ENCODE measurements around the gene SEMA4B. TPM values are rescaled to one million over a fixed set of nuclear protein-coding genes. Genes with fewer than 3 reads are reported as not detected.
"Not testable (repeated sequence)": the region's sequence is repeated elsewhere in the genome, so short reads cannot be mapped to it uniquely, and the experiment has no call there.

SEMA4B gene
- total RNA-seq, 1 donor from 2014 or later, result 7.7 TPM

GRCh38 chr15:90257776-90258175 is 56.6 kb downstream of the SEMA4B start:
- peaks cover 5% of the 10 kb centered on the region for H3K4me1 Mint-ChIP-seq
- Histone ChIP-seq H3K4me3 (no peak overlapping the region), H3K27me3 (no peaks in the 10 kb centered on the region), H3K27ac (no peak overlapping the region), H3K79me2 (ENCODE audit: low read depth) (no peaks in the 10 kb centered on the region), H3K9me3 (ENCODE audit: low read depth) (no peaks in the 10 kb centered on the region), H3K4me1 (no peaks in the 10 kb centered on the region), H4K20me1 (ENCODE audit: low read depth) (no peaks in the 10 kb centered on the region), H3K9ac (no peak overlapping the region), H3K4me2 (no peak overlapping the region), H3F3A (ENCODE audit: low read depth) (no peaks in the 10 kb centered on the region), H2AFZ (replicated peaks) (no peak overlapping the region), H3K36me3 (no peaks in the 10 kb centered on the region)
- TF ChIP-seq, protein P1, sequence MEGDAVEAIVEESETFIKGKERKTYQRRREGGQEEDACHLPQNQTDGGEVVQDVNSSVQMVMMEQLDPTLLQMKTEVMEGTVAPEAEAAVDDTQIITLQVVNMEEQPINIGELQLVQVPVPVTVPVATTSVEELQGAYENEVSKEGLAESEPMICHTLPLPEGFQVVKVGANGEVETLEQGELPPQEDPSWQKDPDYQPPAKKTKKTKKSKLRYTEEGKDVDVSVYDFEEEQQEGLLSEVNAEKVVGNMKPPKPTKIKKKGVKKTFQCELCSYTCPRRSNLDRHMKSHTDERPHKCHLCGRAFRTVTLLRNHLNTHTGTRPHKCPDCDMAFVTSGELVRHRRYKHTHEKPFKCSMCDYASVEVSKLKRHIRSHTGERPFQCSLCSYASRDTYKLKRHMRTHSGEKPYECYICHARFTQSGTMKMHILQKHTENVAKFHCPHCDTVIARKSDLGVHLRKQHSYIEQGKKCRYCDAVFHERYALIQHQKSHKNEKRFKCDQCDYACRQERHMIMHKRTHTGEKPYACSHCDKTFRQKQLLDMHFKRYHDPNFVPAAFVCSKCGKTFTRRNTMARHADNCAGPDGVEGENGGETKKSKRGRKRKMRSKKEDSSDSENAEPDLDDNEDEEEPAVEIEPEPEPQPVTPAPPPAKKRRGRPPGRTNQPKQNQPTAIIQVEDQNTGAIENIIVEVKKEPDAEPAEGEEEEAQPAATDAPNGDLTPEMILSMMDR (IDR thresholded peaks at IDR 0.05), result no peak
- TF ChIP-seq EZH2 (IDR thresholded peaks at IDR 0.05) (no peak), EZH2phosphoT487 (IDR thresholded peaks at IDR 0.05) (no peak)
- no peak overlapping the region for H3K4me3 Mint-ChIP-seq
- H3K9me3 Mint-ChIP-seq, result no peaks in the 10 kb centered on the region
- no peak for DNase-seq (ENCODE audit: low spot score)
- no peak overlapping the region for H3K27ac Mint-ChIP-seq
- no peaks in the 10 kb centered on the region for H3K36me3 Mint-ChIP-seq
- peaks cover 7% of the 10 kb centered on the region for H3K27me3 Mint-ChIP-seq (ENCODE audit: insufficient read depth, low read depth)

- Histone ChIP-seq H3K79me2 (ENCODE audit: low read depth) (no peaks in the 10 kb centered on the region), H3K4me2 (no peak overlapping the region), H4K20me1 (ENCODE audit: low read depth) (no peaks in the 10 kb centered on the region), H3K36me3 (no peaks in the 10 kb centered on the region), H3K27ac (no peak overlapping the region), H3K27me3 (no peaks in the 10 kb centered on the region), H2AFZ (replicated peaks) (no peak overlapping the region), H3K4me3 (no peak overlapping the region), H3K9ac (no peak overlapping the region), H3K9me3 (ENCODE audit: low read depth) (no peaks in the 10 kb centered on the region), H3K4me1 (no peaks in the 10 kb centered on the region), H3F3A (ENCODE audit: low read depth) (no peaks in the 10 kb centered on the region)
- no peak for DNase-seq (ENCODE audit: low spot score)
- H3K9me3 Mint-ChIP-seq, result no peaks in the 10 kb centered on the region
- TF ChIP-seq, protein P1 (IDR thresholded peaks at IDR 0.05), result no peak
- TF ChIP-seq EZH2 (IDR thresholded peaks at IDR 0.05) (no peak), EZH2phosphoT487 (IDR thresholded peaks at IDR 0.05) (no peak)
- no peak overlapping the region for H3K4me3 Mint-ChIP-seq
- H3K36me3 Mint-ChIP-seq, result no peaks in the 10 kb centered on the region
- no peak overlapping the region for H3K27ac Mint-ChIP-seq
- H3K27me3 Mint-ChIP-seq (ENCODE audit: insufficient read depth, low read depth), result peaks cover 5% of the 10 kb centered on the region
- peaks cover 5% of the 10 kb centered on the region for H3K4me1 Mint-ChIP-seq
Observed at GRCh38 chr15:90259524-90259923, 58.4 kb downstream of the SEMA4B start.

DNA sequence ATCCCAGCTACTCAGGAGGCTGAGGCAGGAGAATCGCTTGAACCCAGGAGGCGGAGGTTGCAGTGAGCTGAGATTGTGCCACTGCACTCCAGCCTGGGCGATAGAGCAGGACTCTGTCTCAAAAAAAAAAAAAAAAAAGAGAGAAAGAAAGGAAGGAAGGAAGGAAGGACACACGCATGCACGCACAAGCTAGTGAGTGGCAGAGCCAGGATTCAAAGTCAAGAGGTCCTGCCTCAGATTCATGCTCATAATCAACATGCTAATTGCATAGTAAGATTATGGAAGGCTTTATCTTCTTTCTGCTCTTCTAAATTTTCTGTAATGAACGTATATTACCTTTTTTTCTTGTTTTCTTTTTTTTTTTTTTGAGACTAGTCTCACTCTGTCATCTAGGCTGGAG is 59.6 kb downstream of the SEMA4B start:
- H3K4me1 Mint-ChIP-seq, H3K4me3 ChIP-seq, H3K36me3 ChIP-seq: not testable (repeated sequence)

DNA sequence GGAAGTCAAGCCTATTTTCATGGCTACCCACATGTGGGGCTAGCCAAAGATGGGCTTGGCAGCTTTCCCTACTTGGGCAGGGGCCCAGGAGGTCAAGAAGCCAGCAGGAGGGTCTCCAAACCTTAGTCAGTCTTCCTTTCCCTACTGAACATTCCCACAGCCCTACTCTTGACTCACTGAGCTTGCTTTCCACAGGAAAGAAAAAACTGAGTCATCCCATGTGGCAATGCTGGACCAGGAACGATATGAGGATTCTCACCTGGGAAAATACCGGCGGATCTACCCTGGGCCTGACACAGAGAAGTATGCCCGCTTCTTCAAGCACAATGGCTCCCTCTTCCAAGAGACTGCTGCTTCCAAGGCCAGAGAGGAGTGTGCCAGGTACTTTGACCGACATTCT is 60.7 kb downstream of the SEMA4B start:
- Mint-ChIP-seq H3K9me3 (no peaks in the 10 kb centered on the region), H3K36me3 (no peaks in the 10 kb centered on the region), H3K27ac (no peak overlapping the region), H3K27me3 (ENCODE audit: insufficient read depth, low read depth) (peaks cover 7% of the 10 kb centered on the region), H3K4me1 (peaks cover 8% of the 10 kb centered on the region), H3K4me3 (no peak overlapping the region)
- no peak overlapping the region for H3K9ac ChIP-seq
- H3K4me3 ChIP-seq, result no peak overlapping the region
- H3K4me2 ChIP-seq, result no peak overlapping the region
- H3K27me3 ChIP-seq, result no peaks in the 10 kb centered on the region
- no peak overlapping the region for H3K27ac ChIP-seq
- H4K20me1 ChIP-seq (ENCODE audit: low read depth), result peaks cover 4% of the 10 kb centered on the region
- H3F3A ChIP-seq (ENCODE audit: low read depth), result no peaks in the 10 kb centered on the region
- no peaks in the 10 kb centered on the region for H3K9me3 ChIP-seq (ENCODE audit: low read depth)
- peaks cover 9% of the 10 kb centered on the region for H3K4me1 ChIP-seq
- H2AFZ ChIP-seq (replicated peaks), result no peak overlapping the region
- H3K79me2 ChIP-seq (ENCODE audit: low read depth), result peaks cover 13% of the 10 kb centered on the region
- no peaks in the 10 kb centered on the region for H3K36me3 ChIP-seq
- TF ChIP-seq, protein P1 (IDR thresholded peaks at IDR 0.05), result no peak
- TF ChIP-seq EZH2phosphoT487 (IDR thresholded peaks at IDR 0.05) (no peak), EZH2 (IDR thresholded peaks at IDR 0.05) (no peak)
- DNase-seq (ENCODE audit: low spot score), result no peak

More for the DNA sequence above, 59.6 kb downstream of the SEMA4B start:
- not testable (repeated sequence) for H3K27me3 ChIP-seq; H2AFZ ChIP-seq (replicated peaks); H3K27ac Mint-ChIP-seq; H3K4me1 ChIP-seq; H4K20me1 ChIP-seq (ENCODE audit: low read depth); H3K9ac ChIP-seq; H3K9me3 Mint-ChIP-seq; H3K79me2 ChIP-seq (ENCODE audit: low read depth); H3K9me3 ChIP-seq (ENCODE audit: low read depth); H3K36me3 Mint-ChIP-seq; DNase-seq (ENCODE audit: low spot score); H3K27ac ChIP-seq; H3K4me2 ChIP-seq; H3K27me3 Mint-ChIP-seq (ENCODE audit: insufficient read depth, low read depth); H3K4me3 Mint-ChIP-seq; H3F3A ChIP-seq (ENCODE audit: low read depth)
